HG03135 (cell line): Measurements from ENCODE around the gene LIPG.
"Not testable (repeated sequence)": the region's sequence is repeated elsewhere in the genome, so short reads cannot be mapped to it uniquely, and the experiment has no call there.

Source experiments
- ATAC-seq: cut with Tn5 transposase; IDR thresholded peaks from one replicate; pipeline ENCODE4 v1.9.1; 2021; ENCODE audit warnings: mild to moderate bottlenecking, moderate library complexity; ENCODE audit not compliant: unreplicated experiment

LIPG gene

GRCh38 chr18:49572611-49573345, 10.9 kb downstream of the LIPG start:
- no peak for ATAC-seq

- no peak for ATAC-seq
Measured at GRCh38 chr18:49573835-49574234, 12.0 kb downstream of the LIPG start.

- not testable (repeated sequence) for ATAC-seq
Measured at GRCh38 chr18:49579041-49579440, 17.2 kb downstream of the LIPG start.

GRCh38 chr18:49579583-49579982, 17.7 kb downstream of the LIPG start:
- not testable (repeated sequence) for ATAC-seq

GRCh38 chr18:49580279-49580678, 18.4 kb downstream of the LIPG start:
- ATAC-seq: no peak

GRCh38 chr18:49581371-49581770, 19.5 kb downstream of the LIPG start:
- ATAC-seq: no peak

GRCh38 chr18:49582579-49582978, 20.7 kb downstream of the LIPG start:
- no peak for ATAC-seq

- no peak for ATAC-seq
Measured at GRCh38 chr18:49584394-49584793, 22.5 kb downstream of the LIPG start.

GRCh38 chr18:49584951-49585350, 23.1 kb downstream of the LIPG start:
- not testable (repeated sequence) for ATAC-seq

GRCh38 chr18:49585781-49586663, 24.2 kb downstream of the LIPG start:
- ATAC-seq: no peak

- ATAC-seq: no peak
Measured at GRCh38 chr18:49588171-49588570, 26.3 kb downstream of the LIPG start.

GRCh38 chr18:49588971-49589370, 27.1 kb downstream of the LIPG start:
- no peak for ATAC-seq

- ATAC-seq: no peak
Measured at GRCh38 chr18:49590608-49591007, 28.8 kb downstream of the LIPG start.

GRCh38 chr18:49591271-49591670, 29.4 kb downstream of the LIPG start:
- ATAC-seq: no peak

GRCh38 chr18:49591775-49592174, 29.9 kb downstream of the LIPG start:
- no peak for ATAC-seq

GRCh38 chr18:49596687-49597086, 34.8 kb downstream of the LIPG start:
- no peak for ATAC-seq

GRCh38 chr18:49597157-49597931, 35.5 kb downstream of the LIPG start:
- ATAC-seq: no peak

GRCh38 chr18:49601211-49601610, 39.4 kb downstream of the LIPG start:
- ATAC-seq: no peak

GRCh38 chr18:49608366-49609255, 46.8 kb downstream of the LIPG start:
- no peak for ATAC-seq
